WTC11 (cell line): ENCODE results near the gene CHST15.

Source experiments
- ESRRA ChIP-seq: sonication (generic); formaldehyde crosslinking; IDR thresholded peaks from 2 replicates; pipeline ENCODE4 v1.8.1; 2022; ENCODE audit warnings: mild to moderate bottlenecking, missing genetic modification reagents, borderline replicate concordance
- NFYB ChIP-seq: sonication (generic); formaldehyde crosslinking; conservative IDR thresholded peaks from 2 replicates; pipeline ENCODE4 v1.8.0; 2022; ENCODE audit warnings: low read depth, missing genetic modification reagents
- TF ChIP-seq, protein P1 (sequence below): fragments of 200-600 bp; IDR thresholded peaks from 2 replicates; pipeline ENCODE4 v1.8.0; 2022; ENCODE audit warnings: antibody characterized with exemption
- TF ChIP-seq, protein P2 (sequence below): sonication (generic); formaldehyde crosslinking; IDR thresholded peaks from 2 replicates; pipeline ENCODE4 v1.8.1; 2023; ENCODE audit warnings: mild to moderate bottlenecking, missing genetic modification reagents, moderate library complexity

DNA sequence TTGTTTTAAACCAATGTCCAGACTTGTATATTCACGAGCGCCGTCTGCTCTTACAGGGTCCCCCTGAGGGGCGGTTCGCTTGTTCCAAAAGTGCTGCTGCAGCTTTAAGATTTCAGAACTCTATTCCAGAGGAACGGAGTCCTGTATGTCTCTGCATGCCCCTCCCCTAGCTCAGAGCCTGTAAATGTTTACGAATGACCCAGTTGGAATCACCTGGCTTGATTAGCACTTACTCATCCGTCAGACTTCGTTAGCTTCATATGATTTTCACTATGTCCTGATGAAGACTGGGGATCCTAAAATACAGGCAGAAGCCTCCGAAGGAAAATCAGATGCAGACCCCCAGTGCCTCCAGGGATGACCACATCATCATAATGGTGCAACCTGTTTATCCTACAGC, 4.5 kb upstream of the CHST15 start:
- TF ChIP-seq ESRRA (CRISPR knock-in tag) (no peak), NFYB (CRISPR knock-in tag) (no peak)
- TF ChIP-seq, protein P1, sequence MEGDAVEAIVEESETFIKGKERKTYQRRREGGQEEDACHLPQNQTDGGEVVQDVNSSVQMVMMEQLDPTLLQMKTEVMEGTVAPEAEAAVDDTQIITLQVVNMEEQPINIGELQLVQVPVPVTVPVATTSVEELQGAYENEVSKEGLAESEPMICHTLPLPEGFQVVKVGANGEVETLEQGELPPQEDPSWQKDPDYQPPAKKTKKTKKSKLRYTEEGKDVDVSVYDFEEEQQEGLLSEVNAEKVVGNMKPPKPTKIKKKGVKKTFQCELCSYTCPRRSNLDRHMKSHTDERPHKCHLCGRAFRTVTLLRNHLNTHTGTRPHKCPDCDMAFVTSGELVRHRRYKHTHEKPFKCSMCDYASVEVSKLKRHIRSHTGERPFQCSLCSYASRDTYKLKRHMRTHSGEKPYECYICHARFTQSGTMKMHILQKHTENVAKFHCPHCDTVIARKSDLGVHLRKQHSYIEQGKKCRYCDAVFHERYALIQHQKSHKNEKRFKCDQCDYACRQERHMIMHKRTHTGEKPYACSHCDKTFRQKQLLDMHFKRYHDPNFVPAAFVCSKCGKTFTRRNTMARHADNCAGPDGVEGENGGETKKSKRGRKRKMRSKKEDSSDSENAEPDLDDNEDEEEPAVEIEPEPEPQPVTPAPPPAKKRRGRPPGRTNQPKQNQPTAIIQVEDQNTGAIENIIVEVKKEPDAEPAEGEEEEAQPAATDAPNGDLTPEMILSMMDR = no peak
- TF ChIP-seq, protein P2, sequence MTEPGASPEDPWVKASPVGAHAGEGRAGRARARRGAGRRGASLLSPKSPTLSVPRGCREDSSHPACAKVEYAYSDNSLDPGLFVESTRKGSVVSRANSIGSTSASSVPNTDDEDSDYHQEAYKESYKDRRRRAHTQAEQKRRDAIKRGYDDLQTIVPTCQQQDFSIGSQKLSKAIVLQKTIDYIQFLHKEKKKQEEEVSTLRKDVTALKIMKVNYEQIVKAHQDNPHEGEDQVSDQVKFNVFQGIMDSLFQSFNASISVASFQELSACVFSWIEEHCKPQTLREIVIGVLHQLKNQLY (CRISPR knock-in tag) = no peak
